Measurements from ENCODE around the gene ZNF256. TPM values are rescaled to one million over a fixed set of nuclear protein-coding genes. Genes with fewer than 3 reads are reported as not detected.

Gene ZNF256
- total RNA-seq, 1 donor from 2014 or later: 19.6 TPM

DNA sequence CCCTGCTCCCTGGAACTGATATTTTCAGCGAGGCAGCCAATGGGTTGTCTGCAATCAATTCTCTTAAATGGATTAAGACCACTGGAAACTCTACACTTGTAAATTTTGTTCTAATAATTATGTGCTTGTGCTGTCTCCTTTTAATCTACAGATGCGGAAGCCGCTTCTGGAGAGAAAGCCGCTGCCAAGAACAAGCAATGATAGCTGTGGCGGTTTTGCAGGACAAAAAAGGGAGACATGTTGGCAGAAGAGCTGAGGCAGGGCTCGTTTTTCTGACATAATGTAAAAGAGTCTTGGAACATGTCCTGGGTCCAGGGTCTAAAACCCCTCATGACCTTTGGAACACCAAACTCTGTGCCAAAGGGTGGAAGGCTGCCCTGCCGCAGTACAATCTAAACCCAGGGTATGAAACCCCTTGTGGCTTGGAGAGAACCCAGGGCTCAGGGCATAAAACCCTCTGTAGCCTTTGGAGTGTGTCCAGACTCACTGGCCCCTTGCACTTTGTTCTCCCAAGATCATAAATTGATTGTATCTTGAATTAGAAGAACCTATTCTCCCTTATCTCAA lies 43.8 kb downstream of the ZNF256 start:
- DNase-seq (ENCODE audit: low spot score in 2 of 2) (no peak), FAIRE-seq (no peak)

DNA sequence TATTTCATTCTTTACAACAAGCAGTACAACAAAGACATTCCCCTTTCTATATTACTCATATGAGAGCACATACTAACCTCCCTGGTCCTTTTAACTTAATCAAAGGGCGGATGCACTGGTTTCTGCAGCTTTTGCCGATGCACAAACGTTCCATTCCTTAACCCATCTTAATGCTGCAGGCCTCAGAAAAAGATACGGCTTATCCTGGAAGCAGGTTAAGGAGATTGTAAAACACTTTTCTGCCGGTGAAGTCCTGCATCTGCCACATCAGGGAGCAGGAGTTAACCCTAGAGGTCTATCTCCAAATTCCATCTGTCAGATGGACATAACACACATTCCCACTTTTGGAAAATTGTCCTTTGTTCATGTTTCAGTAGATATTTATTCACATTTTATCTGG lies 47.2 kb downstream of the ZNF256 start:
- FAIRE-seq (no peak), DNase-seq (ENCODE audit: low spot score in 2 of 2) (no peak)

Other genes starting within 250 kb of the ZNF256 start
- gene ZNF154, start 238.5 kb downstream of the ZNF256 start, total RNA-seq: 33.0 TPM
- gene ZNF671, start 220.1 kb downstream of the ZNF256 start, total RNA-seq: 33.4 TPM
- 53.4 TPM for gene ZNF776, start 200.9 kb downstream of the ZNF256 start, total RNA-seq
- 61.1 TPM for gene ZNF586, start 178.0 kb downstream of the ZNF256 start, total RNA-seq
- 9.0 TPM for gene ZNF552, start 132.8 kb downstream of the ZNF256 start, total RNA-seq
- gene ZNF587B, start 117.4 kb downstream of the ZNF256 start, total RNA-seq: 20.8 TPM
- 24.9 TPM for gene ZNF587, start 97.8 kb downstream of the ZNF256 start, total RNA-seq
- 25.7 TPM for gene ZNF814, start 58.7 kb downstream of the ZNF256 start, total RNA-seq
- gene ZNF417, start 31.1 kb downstream of the ZNF256 start, total RNA-seq: 31.0 TPM
- 53.4 TPM for gene ZNF418, start 12.3 kb downstream of the ZNF256 start, total RNA-seq
- gene C19orf18, start 26.8 kb upstream of the ZNF256 start, total RNA-seq: 0.82 TPM
- gene ZNF606, start 55.1 kb upstream of the ZNF256 start, total RNA-seq: 65.6 TPM
- gene ZSCAN1, start 86.3 kb upstream of the ZNF256 start, total RNA-seq: 0.82 TPM
- 11.8 TPM for gene ZNF135, start 111.6 kb upstream of the ZNF256 start, total RNA-seq
- 95.0 TPM for gene ZSCAN18, start 150.5 kb upstream of the ZNF256 start, total RNA-seq
- gene ZNF329, start 203.1 kb upstream of the ZNF256 start, total RNA-seq: 42.4 TPM
- gene ZNF274, start 235.4 kb upstream of the ZNF256 start, total RNA-seq: 23.2 TPM

Data from frontal cortex (tissue), 4 donors.